DND-41 (cell line): Measurements from ENCODE around the gene MACROH2A2.

Experiments used
- EZH2 ChIP-seq: IDR thresholded peaks from 3 replicates; pipeline ENCODE4 v1.6.1; 2012; ENCODE audit warnings: borderline replicate concordance, low read depth, mild to moderate bottlenecking, moderate library complexity, low read length, inconsistent platforms; ENCODE audit not compliant: severe bottlenecking
- TF ChIP-seq, protein P1 (sequence below): IDR thresholded peaks from 2 replicates; pipeline ENCODE4 v1.5.1; 2012; ENCODE audit warnings: borderline replicate concordance, low read length, moderate library complexity, mild to moderate bottlenecking; ENCODE audit not compliant: poor library complexity, severe bottlenecking; ENCODE audit errors: extremely low read depth

DNA sequence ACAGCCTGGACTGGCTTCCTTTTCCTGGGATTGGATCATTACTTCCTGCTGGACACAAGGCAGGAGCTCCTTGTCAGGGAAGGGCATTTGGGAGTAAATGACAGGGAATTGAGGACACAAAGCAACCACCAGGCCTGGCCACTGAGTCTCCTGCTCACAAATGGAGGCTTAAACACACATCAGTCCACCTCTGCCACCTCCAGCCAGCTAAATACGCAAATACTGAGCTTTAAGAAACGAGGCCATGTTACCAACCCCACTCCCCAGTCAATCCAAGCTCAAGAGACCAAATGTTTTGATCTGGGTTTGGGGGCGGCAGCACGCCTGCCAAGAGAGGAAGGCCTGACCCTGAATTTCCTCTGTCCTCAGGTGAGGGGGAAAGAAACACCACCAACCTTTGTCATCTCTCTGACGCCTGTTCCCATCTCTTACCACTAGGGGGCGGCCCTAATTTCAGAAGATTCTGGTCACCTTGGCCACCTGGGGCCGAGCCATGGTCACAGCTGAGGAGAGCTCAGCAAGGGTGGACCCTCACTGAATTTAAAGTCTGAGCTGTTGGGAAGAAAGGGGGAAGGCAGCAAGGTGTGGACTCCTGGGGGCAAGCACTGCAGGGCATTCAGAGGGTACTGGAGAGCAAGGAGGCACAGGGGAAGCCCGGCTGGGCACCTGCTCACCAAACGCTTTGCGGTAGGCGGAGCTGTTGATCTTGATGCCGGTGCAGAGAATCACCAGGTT is 63.5 kb downstream of the MACROH2A2 start:
- TF ChIP-seq, protein P1, sequence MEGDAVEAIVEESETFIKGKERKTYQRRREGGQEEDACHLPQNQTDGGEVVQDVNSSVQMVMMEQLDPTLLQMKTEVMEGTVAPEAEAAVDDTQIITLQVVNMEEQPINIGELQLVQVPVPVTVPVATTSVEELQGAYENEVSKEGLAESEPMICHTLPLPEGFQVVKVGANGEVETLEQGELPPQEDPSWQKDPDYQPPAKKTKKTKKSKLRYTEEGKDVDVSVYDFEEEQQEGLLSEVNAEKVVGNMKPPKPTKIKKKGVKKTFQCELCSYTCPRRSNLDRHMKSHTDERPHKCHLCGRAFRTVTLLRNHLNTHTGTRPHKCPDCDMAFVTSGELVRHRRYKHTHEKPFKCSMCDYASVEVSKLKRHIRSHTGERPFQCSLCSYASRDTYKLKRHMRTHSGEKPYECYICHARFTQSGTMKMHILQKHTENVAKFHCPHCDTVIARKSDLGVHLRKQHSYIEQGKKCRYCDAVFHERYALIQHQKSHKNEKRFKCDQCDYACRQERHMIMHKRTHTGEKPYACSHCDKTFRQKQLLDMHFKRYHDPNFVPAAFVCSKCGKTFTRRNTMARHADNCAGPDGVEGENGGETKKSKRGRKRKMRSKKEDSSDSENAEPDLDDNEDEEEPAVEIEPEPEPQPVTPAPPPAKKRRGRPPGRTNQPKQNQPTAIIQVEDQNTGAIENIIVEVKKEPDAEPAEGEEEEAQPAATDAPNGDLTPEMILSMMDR: peak; percentile 90
- no peak for TF ChIP-seq EZH2
